Breast epithelium (tissue), 3 donors: ENCODE measurements around the gene MMP10.

ENCODE experiments used
- POLR2A ChIP-seq: fragments of 450-650 bp; IDR thresholded peaks from one replicate; pipeline ENCODE4 v1.6.1; 2016; ENCODE audit warnings: antibody characterized with exemption, mild to moderate bottlenecking, moderate library complexity
- POLR2AphosphoS5 ChIP-seq, 3 donors: sonication (generic); formaldehyde crosslinking; IDR thresholded peaks; one replicate each; pipeline ENCODE4 v1.6.1; 2017; ENCODE audit warnings: antibody characterized with exemption in 3 of 3
- TF ChIP-seq, protein P1 (sequence below), 3 donors: fragments of 450-650 bp; IDR thresholded peaks; one replicate each; pipeline ENCODE4 v1.5.1; 2016 to 2017; ENCODE audit warnings: antibody characterized with exemption in 3 of 3, mild to moderate bottlenecking in 3 of 3, moderate library complexity in 3 of 3

DNA sequence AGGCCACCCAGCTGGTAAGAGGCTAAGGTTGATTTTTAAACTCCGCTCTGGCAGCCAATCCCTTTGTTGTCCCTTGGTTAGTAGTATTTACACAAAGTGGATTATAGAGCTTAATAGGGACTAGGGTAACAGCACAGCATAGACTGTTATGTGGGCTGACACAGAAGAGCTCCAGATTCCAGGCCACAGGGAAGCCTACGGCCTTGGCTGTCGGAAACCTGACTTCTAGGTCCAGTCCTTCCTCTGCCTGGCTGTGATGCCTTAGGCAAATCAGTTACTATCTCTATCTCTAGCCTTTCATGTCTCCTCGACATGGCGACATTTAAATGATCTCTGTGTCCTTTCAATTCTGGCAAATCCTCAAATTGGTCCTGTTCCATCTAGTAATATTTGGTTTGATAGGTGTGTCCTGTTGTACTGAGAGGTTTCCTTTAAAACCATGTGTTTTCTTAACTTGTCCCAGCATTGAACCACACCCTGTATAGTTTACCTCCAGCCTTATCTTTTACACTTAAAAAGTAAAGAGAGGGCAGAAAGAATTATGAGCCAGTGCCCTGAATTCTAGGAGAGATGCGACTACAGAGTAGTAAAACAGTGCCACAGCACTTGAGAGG lies 13.4 kb upstream of the MMP10 start:
- TF ChIP-seq, protein P1, sequence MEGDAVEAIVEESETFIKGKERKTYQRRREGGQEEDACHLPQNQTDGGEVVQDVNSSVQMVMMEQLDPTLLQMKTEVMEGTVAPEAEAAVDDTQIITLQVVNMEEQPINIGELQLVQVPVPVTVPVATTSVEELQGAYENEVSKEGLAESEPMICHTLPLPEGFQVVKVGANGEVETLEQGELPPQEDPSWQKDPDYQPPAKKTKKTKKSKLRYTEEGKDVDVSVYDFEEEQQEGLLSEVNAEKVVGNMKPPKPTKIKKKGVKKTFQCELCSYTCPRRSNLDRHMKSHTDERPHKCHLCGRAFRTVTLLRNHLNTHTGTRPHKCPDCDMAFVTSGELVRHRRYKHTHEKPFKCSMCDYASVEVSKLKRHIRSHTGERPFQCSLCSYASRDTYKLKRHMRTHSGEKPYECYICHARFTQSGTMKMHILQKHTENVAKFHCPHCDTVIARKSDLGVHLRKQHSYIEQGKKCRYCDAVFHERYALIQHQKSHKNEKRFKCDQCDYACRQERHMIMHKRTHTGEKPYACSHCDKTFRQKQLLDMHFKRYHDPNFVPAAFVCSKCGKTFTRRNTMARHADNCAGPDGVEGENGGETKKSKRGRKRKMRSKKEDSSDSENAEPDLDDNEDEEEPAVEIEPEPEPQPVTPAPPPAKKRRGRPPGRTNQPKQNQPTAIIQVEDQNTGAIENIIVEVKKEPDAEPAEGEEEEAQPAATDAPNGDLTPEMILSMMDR (IDR thresholded peaks at IDR 0.05), result no peak
- TF ChIP-seq POLR2AphosphoS5 (IDR thresholded peaks at IDR 0.05) (no peak), POLR2A (no peak)
